ES-I3 (cell line): ENCODE results near the gene HNRNPUL2.
A peak's percentile ranks its signal among the peaks of the same experiment; 100 is the strongest.
"Not testable (repeated sequence)": the region's sequence is repeated elsewhere in the genome, so short reads cannot be mapped to it uniquely, and the experiment has no call there.

Source experiments
- H3K36me3 ChIP-seq: 2 replicates; pipeline ENCODE4 v1.6.1; 2013; ENCODE audit warnings: mild to moderate bottlenecking, low read length, control low read depth, moderate library complexity; ENCODE audit not compliant: insufficient read depth
- H3K4me1 ChIP-seq: 2 replicates; pipeline ENCODE4 v1.6.1; 2013; ENCODE audit warnings: mild to moderate bottlenecking, control low read depth, low read length; ENCODE audit not compliant: insufficient read depth
- H3K9ac ChIP-seq: 2 replicates; pipeline ENCODE4 v1.6.1; 2013; ENCODE audit warnings: low read depth, mild to moderate bottlenecking, low read length, moderate library complexity
- H3K9me3 ChIP-seq: 2 replicates; pipeline ENCODE4 v1.6.1; 2013; ENCODE audit warnings: mild to moderate bottlenecking, low read length, moderate library complexity; ENCODE audit not compliant: control insufficient read depth, insufficient read depth

The HNRNPUL2 gene

GRCh38 chr11:62702246-62702645, 25.0 kb downstream of the HNRNPUL2 start:
- Histone ChIP-seq H3K4me1 (no peaks in the 10 kb centered on the region), H3K9ac (no peak overlapping the region), H3K9me3 (no peaks in the 10 kb centered on the region), H3K36me3 (no peaks in the 10 kb centered on the region; the same call in 1 of the 2 replicates)

- no peaks in the 10 kb centered on the region for H3K9me3 ChIP-seq
- peaks cover 8% of the 10 kb centered on the region; the same call in 1 of the 2 replicates for H3K4me1 ChIP-seq
- peaks cover 8% of the 10 kb centered on the region for H3K36me3 ChIP-seq
- no peak overlapping the region for H3K9ac ChIP-seq
These were observed 32.6 kb downstream of the HNRNPUL2 start for GRCh38 chr11:62694455-62695167.

GRCh38 chr11:62693624-62694023, 33.6 kb downstream of the HNRNPUL2 start:
- H3K4me1 ChIP-seq: peaks cover 15% of the 10 kb centered on the region
- H3K36me3 ChIP-seq, H3K9me3 ChIP-seq, H3K9ac ChIP-seq: not testable (repeated sequence)

GRCh38 chr11:62689421-62690183, 37.7 kb downstream of the HNRNPUL2 start, which contains the start of gene LRRN4CL:
LRRN4CL (minus strand) TSS chr11:62689530; CDS start chr11:62688508, 1,022 bp downstream.
- no peak within 1 kb of the TSS for H3K9ac ChIP-seq
- peaks cover 18% of the 10 kb centered on the region for H3K4me1 ChIP-seq
- H3K9me3 ChIP-seq: no peaks in the 10 kb centered on the region
- peaks cover 8% of the 10 kb centered on the region for H3K36me3 ChIP-seq

GRCh38 chr11:62688491-62688890, 38.8 kb downstream of the HNRNPUL2 start:
- peaks cover 8% of the 10 kb centered on the region for H3K36me3 ChIP-seq
- H3K4me1 ChIP-seq: peaks cover 18% of the 10 kb centered on the region
- H3K9me3 ChIP-seq: no peaks in the 10 kb centered on the region
- H3K9ac ChIP-seq: no peak overlapping the region

- H3K9ac ChIP-seq: no peak overlapping the region
These were observed 39.5 kb downstream of the HNRNPUL2 start for GRCh38 chr11:62687508-62688396.

GRCh38 chr11:62682518-62682917, 44.7 kb downstream of the HNRNPUL2 start:
- Histone ChIP-seq H3K9ac (no peak overlapping the region), H3K4me1 (no peaks in the 10 kb centered on the region), H3K36me3 (no peaks in the 10 kb centered on the region), H3K9me3 (no peaks in the 10 kb centered on the region)

More at GRCh38 chr11:62687508-62688396, 39.5 kb downstream of the HNRNPUL2 start:
- no peaks in the 10 kb centered on the region for H3K9me3 ChIP-seq
- H3K4me1 ChIP-seq: peaks cover 18% of the 10 kb centered on the region
- peaks cover 8% of the 10 kb centered on the region for H3K36me3 ChIP-seq

- Histone ChIP-seq H3K36me3 (no peaks in the 10 kb centered on the region), H3K4me1 (no peaks in the 10 kb centered on the region), H3K9me3 (no peaks in the 10 kb centered on the region), H3K9ac (no peak overlapping the region)
These were observed 46.4 kb downstream of the HNRNPUL2 start for GRCh38 chr11:62680825-62681240.

- Histone ChIP-seq H3K9me3 (no peaks in the 10 kb centered on the region), H3K4me1 (no peaks in the 10 kb centered on the region), H3K9ac (peak within 1 kb of the TSS; percentile 67), H3K36me3 (no peaks in the 10 kb centered on the region)
These were observed 48.2 kb downstream of the HNRNPUL2 start, which contains the start of gene UBXN1 for GRCh38 chr11:62678770-62679696. UBXN1 (minus strand) TSS chr11:62679073; CDS start chr11:62678923, 150 bp downstream.

- H3K4me1 ChIP-seq: no peaks in the 10 kb centered on the region
- H3K36me3 ChIP-seq: no peaks in the 10 kb centered on the region
- no peaks in the 10 kb centered on the region for H3K9me3 ChIP-seq
- peak overlapping the region; percentile 67 for H3K9ac ChIP-seq
These were observed 48.9 kb downstream of the HNRNPUL2 start for GRCh38 chr11:62678433-62678769.

GRCh38 chr11:62677714-62678113, 49.5 kb downstream of the HNRNPUL2 start:
- Histone ChIP-seq H3K36me3 (0 out of 2 replicates have a peak, but pooled peaks cover 4% of the 10 kb centered on the region), H3K9me3 (no peaks in the 10 kb centered on the region), H3K4me1 (no peaks in the 10 kb centered on the region), H3K9ac (peak overlapping the region; percentile 67; the same call in 1 of the 2 replicates)

- H3K36me3 ChIP-seq: 0 out of 2 replicates have a peak, but pooled peaks cover 4% of the 10 kb centered on the region
- H3K4me1 ChIP-seq: no peaks in the 10 kb centered on the region
- no peaks in the 10 kb centered on the region for H3K9me3 ChIP-seq
- no peak overlapping the region for H3K9ac ChIP-seq
These were observed 50.1 kb downstream of the HNRNPUL2 start for GRCh38 chr11:62677156-62677555.

GRCh38 chr11:62676698-62677097, 50.6 kb downstream of the HNRNPUL2 start:
- no peak overlapping the region for H3K9ac ChIP-seq
- no peaks in the 10 kb centered on the region for H3K9me3 ChIP-seq
- no peaks in the 10 kb centered on the region for H3K4me1 ChIP-seq
- 0 out of 2 replicates have a peak, but pooled peaks cover 4% of the 10 kb centered on the region for H3K36me3 ChIP-seq
